Measurements from ENCODE around the gene BRIP1.
A peak's percentile ranks its signal among the peaks of the same experiment; 100 is the strongest.

The BRIP1 gene

GRCh38 chr17:61656721-61657217, 206.6 kb downstream of the BRIP1 start:
- no peak for DNase-seq

- no peak for DNase-seq
Measured at GRCh38 chr17:61650749-61651148, 212.6 kb downstream of the BRIP1 start.

GRCh38 chr17:61648587-61648986, 214.7 kb downstream of the BRIP1 start:
- DNase-seq: no peak

GRCh38 chr17:61647047-61647446, 216.3 kb downstream of the BRIP1 start:
- no peak for DNase-seq

GRCh38 chr17:61646482-61646881, 216.8 kb downstream of the BRIP1 start:
- no peak for DNase-seq

- no peak for DNase-seq
Measured at GRCh38 chr17:61645920-61646319, 217.4 kb downstream of the BRIP1 start.

GRCh38 chr17:61644800-61645774, 218.2 kb downstream of the BRIP1 start:
- DNase-seq: no peak

- DNase-seq: no peak
Measured at GRCh38 chr17:61642768-61643167, 220.6 kb downstream of the BRIP1 start.

- DNase-seq: no peak
Measured at GRCh38 chr17:61641715-61642114, 221.6 kb downstream of the BRIP1 start.

- DNase-seq: no peak
Measured at GRCh38 chr17:61641084-61641483, 222.2 kb downstream of the BRIP1 start.

- DNase-seq: no peak
Measured at GRCh38 chr17:61639818-61640217, 223.5 kb downstream of the BRIP1 start.

- DNase-seq: no peak
Measured at GRCh38 chr17:61638087-61638486, 225.2 kb downstream of the BRIP1 start.

GRCh38 chr17:61635913-61636432, 227.4 kb downstream of the BRIP1 start:
- DNase-seq: peak; percentile 39 to 64

GRCh38 chr17:61634942-61635538, 228.3 kb downstream of the BRIP1 start:
- no peak for DNase-seq

GRCh38 chr17:61634011-61634539, 229.3 kb downstream of the BRIP1 start:
- DNase-seq: no peak

- DNase-seq: no peak
Measured at GRCh38 chr17:61632826-61633225, 230.5 kb downstream of the BRIP1 start.

GRCh38 chr17:61631800-61632199, 231.5 kb downstream of the BRIP1 start:
- no peak for DNase-seq
